Fibroblast of the aortic adventitia (primary cell): Measurements from ENCODE around the gene P2RY4. TPM values are rescaled to one million over a fixed set of nuclear protein-coding genes. Genes with fewer than 3 reads are reported as not detected.

Source experiments
- DNase-seq: peaks from one replicate; pipeline ENCODE4 v3.0.0-alpha.2; 2010; ENCODE audit warnings: low read depth
- H3K4me3 ChIP-seq: 2 replicates; pipeline ENCODE4 v1.5.1; 2011; ENCODE audit warnings: low read depth, mild to moderate bottlenecking, control low read depth, low read length, moderate library complexity
- CTCF ChIP-seq: IDR thresholded peaks from 2 replicates; pipeline ENCODE4 v1.5.1; 2011; ENCODE audit warnings: mild to moderate bottlenecking, low read length, control low read depth, inconsistent platforms; ENCODE audit not compliant: insufficient read depth
- total RNA-seq: library from RNA; depleted of rRNA; stranded (reverse); fragments of >200 nt; gene quantifications from 2 replicates; pipeline ENCODE4 v1.2.3, GENCODE V29; 2012; ENCODE audit warnings: low replicate concordance

Gene P2RY4
- 0.09 and 0.41 TPM in 2 replicates for total RNA-seq

- no peak within 1 kb of the TSS for H3K4me3 ChIP-seq
- no peak for TF ChIP-seq CTCF
- DNase-seq = no peak
These were observed at the start of gene P2RY4 for GRCh38 chrX:70260104-70260503. P2RY4 (minus strand) TSS chrX:70260204; CDS start chrX:70259624, 580 bp downstream.

- DNase-seq = peak; percentile 39
- no peak overlapping the region for H3K4me3 ChIP-seq
- TF ChIP-seq CTCF = no peak
These were observed 41.7 kb upstream of the P2RY4 start for GRCh38 chrX:70301716-70302115.

GRCh38 chrX:70293621-70294020 is 33.6 kb upstream of the P2RY4 start:
- H3K4me3 ChIP-seq = no peak overlapping the region
- TF ChIP-seq CTCF = no peak
- DNase-seq = peak; percentile 5

GRCh38 chrX:70292788-70293187 is 32.8 kb upstream of the P2RY4 start:
- no peak overlapping the region for H3K4me3 ChIP-seq
- peak; percentile 32 for DNase-seq
- TF ChIP-seq CTCF = no peak

GRCh38 chrX:70289793-70290770 is 30.1 kb upstream of the P2RY4 start, which contains the start of the genes KIF4A and PDZD11:
KIF4A (plus strand) TSS chrX:70290104; CDS start chrX:70290459, 355 bp downstream.
PDZD11 (minus strand) TSS chrX:70289927; CDS start chrX:70289341, 586 bp downstream.
- H3K4me3 ChIP-seq = peak within 1 kb of the TSS; percentile 85
- TF ChIP-seq CTCF = no peak
- peak; percentile 72 for DNase-seq

GRCh38 chrX:70289168-70289792 is 29.3 kb upstream of the P2RY4 start:
- peak overlapping the region; percentile 85 for H3K4me3 ChIP-seq
- DNase-seq = no peak
- TF ChIP-seq CTCF = no peak
